GM18502 (cell line): ENCODE data around the gene NCMAP.
"Not testable (repeated sequence)": the region's sequence is repeated elsewhere in the genome, so short reads cannot be mapped to it uniquely, and the experiment has no call there.

Source experiments
- ATAC-seq: cut with Tn5 transposase; IDR thresholded peaks from one replicate; pipeline ENCODE4 v1.9.1; 2021; ENCODE audit warnings: mild to moderate bottlenecking; ENCODE audit not compliant: unreplicated experiment, poor library complexity

NCMAP gene

DNA sequence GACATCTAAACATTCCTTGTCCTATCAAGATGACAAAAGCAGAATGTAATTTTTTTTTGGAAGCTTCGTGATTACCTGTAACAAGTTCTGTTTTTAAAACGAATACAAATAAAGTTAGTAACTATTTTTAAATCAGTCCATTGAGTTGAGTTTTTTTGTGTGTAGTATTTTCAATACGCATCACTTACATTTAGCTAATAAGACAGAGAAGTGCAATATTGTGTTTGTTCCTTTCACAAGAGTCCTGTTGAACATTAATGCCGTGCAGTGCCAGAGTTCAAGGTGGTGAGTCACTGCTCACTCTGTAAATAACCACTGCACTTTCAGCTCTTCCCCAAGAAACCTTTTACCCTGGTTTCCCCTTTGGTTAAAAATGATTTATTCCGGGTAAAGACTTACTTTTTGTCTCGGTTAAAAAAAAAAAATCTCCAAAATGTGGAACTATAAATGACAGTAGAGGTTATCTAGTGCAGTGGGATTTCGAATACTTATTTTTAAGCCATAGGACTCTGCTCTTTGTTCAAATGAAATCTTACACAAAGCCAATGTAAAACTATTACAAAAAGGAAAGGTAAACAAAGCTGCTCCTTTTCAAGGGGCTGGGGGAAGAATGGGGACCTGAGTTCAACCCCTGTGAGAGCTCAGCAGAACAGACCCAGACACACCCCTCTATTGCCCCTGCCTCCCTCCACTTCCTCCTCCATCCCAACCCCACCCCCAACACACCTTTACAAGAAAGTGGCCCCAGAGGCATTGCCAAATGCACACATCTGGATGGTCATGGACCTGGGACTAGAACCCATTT is 14.8 kb upstream of the NCMAP start:
- ATAC-seq: no peak

DNA sequence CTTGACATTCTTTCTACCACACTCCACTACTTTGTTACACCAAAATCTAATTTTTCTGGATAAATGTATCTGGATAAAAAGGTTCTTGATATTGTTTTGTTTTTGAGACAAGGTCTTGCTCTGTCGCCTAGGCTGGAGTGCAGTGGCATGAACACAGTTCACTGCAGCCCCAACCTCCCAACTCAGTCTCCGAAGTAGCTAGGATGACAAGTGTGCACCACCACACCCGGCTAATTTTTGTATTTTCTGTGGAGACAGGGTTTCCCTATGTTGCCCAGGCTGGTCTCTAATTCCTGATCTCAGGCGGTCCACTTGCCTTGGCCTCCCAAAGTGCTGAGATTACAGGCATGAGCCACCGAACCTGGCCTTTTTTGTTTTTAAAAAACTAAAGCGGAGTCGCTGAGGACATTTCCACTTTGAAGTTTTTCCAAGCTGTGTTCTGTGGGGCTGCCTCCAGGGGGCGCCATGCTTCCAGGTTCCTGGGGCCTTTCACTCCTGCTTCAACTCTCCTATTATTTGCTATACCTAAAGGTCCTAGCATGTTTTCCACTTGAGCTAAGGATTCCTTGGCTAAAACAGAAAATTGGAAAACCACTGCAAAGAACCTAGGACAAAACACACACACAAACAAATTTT is 14.1 kb upstream of the NCMAP start:
- ATAC-seq: no peak

DNA sequence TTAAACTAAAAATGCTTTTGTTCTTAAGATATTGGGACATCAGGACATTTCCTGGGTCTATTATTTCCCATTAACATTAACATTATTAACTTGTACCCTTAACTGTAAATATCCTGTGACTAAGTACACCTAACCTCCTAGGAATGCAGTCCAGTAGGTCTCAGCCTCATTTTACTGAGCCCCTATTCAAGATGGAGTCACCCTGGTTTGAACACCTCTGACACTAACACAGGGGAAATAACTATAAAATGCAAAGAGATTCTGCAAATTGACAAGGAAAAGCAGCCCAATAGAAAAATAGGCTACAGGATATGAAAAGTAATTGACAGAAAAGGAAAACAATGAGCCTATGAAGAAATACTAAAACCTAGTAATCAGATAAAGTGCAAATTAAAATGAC is 11.6 kb upstream of the NCMAP start:
- no peak for ATAC-seq

DNA sequence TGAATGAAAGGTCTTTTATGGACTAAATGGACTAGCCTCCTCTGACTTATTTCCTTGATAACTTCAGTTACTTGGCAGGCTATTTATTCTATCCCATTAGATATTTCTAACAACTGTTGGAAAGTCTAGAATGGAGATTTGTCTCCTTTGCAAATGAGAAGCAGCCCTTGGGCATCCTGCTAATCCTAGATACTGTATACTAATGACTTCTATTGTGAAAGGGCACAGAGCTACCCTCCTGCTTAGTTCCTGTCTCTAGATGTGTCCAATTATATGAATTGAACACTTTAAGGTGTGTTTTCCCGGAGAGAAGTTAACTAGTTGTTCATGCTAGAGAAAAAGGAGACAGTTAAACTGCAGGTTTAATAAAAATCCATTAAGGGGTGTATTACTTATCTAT is 10.2 kb upstream of the NCMAP start:
- no peak for ATAC-seq

DNA sequence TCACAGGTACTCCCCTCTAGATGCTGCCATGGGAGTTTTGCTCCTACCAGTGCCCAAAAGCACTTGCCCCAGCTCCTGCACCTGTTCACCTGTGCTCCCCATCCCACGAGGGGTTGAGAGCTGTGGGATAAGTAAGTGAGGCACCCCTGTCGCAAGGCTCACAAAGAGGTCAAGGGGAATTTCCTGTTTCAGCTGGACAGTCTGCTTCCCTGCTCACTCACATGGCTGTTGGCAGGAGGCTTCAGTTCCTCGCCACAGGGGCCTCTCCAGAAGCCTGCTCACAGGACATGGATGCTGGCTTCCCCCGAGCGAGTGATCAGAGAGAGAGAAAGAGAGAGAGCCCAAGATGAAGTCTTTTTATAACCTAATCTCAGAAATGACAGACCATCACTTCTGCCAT is 8.7 kb upstream of the NCMAP start:
- ATAC-seq: no peak

DNA sequence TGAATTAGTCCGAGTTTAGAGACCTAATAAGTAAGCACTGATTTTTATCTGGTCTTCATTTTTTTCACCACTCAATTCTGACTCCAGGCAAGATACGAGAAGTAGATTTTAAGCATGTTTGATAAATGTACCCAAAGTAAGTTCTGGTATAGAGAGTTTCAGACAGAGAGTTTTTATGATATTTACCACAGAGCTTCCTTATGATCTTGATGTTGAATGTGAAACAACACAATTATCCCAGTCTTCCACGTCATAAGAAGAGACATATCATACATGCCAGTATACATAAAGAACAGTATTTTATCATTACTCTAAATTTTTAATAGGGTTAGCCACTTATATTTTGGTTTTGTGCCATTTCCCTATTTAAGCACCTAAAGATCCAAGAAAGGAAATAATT is 7.8 kb upstream of the NCMAP start:
- no peak for ATAC-seq

DNA sequence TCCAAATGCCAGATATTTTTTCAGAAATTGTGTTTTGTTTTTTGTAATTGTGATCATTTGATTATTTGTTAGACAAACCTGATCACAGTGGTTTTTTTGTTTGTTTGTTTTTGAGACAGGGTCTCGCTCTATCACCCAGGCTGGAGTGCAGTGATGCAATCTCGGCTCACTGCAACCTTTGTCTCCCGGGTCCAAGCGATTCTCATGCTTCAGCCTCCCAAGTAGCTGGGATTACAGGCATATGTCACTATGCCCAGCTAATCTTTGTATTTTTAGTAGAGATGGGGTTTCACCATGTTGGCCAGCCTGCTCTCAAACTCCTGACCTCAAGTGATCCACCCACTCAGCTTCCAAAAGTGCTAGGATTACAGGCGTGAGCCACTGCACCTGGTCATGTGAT is 6.7 kb upstream of the NCMAP start:
- not testable (repeated sequence) for ATAC-seq

DNA sequence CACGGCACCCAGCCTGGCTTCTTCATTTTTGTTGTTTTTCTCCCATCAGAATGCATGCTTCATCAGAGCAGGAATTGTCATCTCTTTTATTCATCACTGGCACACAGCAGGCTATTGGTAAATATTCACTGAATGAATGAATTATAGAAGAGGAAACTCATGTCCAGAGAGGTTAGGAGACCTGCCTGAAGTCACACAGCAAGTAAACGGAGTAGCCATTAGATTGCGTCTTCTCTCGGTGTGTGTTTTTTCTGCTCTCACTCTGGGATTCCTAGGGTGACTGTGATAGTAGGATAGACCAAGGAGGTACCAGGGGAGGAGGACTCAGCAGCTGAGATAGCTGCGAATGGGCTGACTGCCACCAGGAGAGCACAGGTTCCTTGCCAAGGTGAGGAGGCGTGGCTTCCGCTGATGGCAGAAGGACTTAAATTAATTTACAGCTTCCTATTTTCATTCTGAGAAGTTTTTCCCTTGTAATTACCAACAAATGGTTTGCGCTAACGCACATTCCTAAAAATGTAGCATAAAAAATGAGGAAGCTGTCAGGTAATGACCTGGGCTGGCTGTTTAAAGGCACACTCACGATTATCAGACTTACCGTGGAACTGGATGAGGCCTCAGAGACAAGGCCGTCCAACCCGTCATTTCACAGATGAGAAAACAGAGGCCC is 4.5 kb upstream of the NCMAP start:
- no peak for ATAC-seq

DNA sequence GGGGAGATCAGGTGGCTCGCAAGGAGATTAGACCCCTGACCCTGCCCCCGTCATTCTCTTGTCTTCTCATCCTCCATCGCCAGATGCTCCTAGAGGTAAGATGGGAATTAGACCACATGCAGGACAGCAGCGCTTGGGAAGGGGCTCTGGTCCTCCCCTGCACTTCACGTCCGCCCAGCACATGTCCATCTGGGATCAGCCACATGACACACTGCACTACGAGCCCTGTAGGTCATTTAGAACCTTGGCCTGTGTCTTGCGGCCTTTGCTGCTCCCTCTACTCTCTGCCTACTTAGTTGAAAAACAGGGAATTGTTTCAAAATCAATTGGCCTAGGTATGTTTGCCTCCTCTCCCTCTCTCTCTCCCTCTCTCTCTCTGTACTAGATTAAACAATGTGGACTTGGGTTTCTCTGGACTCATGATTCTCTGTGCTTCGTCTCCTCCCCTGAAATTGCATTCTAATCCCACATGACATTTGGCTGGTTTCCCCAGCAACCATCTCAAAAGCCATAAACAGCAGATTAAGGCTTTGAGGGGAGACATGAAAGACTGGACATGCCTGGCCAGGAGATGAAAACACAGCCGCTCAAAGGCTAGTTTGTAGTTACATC is 3.8 kb upstream of the NCMAP start:
- no peak for ATAC-seq

DNA sequence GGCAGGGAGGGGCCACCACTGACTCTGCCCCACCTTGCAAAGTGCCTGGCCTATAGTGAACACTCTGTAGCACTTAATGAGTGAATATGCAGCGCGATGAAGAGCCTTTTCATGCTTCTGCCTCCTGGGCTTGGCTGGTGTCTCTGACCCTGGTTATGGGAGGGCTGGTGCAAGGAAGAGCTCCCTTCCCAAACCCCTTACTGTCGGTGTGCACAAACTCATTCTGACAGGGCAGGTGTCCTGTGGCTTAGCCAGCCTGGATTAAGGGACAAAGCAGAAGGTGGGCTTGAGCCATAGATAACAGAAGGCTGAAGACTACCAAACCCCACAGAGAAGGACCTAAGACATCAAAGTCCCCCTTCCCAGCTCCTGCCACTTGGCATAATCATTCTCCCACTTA is 2.0 kb upstream of the NCMAP start:
- no peak for ATAC-seq

DNA sequence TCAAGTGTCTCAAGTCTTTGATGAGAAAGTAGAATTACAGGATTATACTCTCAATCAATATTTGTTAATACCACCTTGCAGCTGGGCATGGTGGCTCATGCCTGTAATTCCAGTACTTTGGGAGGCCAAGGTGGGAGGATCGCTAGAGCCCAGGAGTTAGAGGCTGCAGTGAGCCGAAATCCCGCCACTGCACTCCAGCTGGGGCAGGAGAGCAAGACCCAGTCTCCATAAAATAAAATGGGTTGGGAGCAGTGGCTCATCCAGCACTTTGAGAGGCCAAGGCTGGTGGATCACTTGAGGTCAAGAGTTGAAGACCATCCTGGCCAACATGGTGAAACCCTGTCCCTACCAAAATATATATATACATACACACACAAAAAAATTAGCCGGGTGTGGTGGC is 1.2 kb upstream of the NCMAP start:
- no peak for ATAC-seq

DNA sequence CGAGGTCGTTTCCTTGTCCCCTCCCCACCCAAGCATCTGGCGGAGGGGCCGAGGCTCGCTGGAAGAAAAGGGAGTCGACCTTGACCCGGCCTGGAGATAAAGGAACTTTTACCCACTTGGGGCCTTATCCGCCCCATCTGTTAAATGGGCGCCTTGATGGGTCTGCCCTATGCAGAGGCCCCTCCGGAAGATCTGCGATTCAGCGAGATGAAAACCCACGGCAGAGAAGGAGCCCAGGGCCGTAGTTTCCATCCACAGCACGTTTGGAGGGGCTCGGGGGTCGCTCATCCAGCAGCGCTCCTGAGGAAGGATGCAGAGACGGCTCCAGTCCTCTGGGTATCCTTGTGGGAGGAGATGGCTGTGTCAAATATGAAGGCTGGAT is 518 bp downstream of the NCMAP start:
- no peak for ATAC-seq

DNA sequence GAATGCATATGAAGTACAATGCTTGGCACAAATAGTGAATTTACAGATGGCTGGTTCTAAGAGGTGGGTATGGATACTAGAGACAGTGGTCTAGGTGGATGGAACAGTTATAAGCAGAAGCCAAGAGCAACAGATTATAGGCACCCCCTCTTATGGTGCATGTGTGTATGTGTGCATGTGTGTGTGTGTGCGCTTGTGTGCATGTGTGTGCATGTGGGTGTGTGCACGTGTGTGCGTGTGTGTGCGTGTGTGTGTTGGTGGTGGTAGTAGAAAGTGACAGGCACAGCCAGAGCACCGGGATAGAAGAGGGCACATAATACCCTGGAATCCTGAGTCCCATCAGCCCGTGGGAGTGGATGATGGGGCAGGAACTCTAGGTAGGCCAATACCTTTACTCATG is 1.3 kb downstream of the NCMAP start:
- ATAC-seq: no peak

DNA sequence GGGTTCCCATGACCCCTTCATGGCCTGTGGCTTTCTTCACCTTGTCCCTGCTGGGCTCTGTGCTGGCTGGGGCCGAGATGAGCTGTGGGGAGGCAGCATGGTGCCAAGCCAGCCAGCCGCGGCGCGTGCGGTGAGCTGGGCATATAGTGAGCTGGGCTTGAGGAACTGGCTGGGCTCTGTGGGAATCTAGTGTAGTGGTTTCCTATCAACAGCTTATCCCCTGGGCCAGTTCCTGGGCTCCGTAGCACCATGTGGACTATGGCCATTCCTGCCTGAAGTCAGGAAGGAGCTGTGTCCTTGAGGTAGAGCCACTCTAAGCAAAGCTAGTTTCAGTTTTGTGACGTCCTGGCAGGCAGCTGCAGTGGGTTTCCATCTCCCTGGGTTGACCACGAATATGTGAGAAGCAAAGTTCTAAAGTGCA is 1.8 kb downstream of the NCMAP start:
- ATAC-seq: no peak

DNA sequence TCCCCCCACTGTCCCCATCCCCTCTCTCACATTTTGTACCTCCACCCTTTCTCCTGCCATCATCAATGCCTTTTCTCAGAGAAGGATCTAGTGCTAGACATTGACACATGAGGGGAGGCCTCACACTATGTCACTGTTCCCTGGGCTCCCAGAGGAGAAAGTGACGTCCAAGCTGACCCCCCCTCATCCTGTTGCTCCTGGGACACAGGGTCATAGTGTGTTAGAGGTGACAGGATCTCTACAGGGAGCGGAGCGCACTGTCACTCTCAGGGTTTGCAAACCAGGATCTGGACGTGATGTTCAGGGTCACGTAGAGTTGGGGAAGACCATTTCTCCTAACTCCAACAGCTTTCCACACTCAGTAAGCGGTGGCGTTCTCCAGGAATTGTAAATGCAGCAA is 2.6 kb downstream of the NCMAP start:
- ATAC-seq: no peak

DNA sequence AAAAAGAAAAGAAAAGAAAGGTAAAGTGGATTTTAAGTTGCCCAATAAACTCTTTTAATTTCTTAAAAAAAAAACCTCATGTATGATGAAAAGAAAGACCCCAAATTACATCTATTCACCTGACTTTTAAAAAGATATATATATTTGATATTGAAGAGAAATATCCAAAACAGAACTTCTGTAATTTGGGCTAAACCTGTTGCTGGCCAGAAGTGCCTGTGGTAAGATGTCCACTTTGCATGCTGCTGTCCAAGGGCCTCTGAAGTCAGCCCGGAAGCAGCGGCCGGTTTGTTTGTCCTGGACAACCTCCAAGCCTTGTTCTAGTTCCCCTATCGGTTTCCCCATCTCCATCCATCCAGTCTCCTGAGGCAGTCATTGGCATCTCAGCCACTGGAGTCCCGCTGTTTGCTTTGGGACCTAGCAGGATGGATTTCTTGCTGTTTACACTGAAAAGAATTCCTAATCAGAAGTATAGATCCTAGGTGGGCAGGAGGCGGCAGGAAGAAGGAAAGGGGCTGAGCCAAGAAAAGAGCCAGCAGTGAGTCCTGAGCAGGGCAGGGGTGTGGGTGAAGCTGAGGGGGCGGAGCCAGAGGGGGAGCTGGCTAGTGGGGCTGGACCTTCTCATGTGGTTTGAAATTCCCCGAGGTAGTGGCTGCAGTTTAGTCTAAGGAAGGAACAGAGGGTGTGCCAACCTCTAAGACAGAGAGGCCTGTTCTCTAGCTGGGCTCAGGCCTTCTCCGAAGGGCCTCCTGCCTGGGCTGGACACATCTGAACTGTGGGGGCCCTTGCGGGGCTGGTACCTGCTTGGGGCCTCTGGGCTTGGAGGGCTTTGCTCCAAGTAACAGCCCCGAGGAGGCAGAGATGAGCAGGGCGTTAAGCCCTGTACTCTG is 3.3 kb downstream of the NCMAP start:
- no peak for ATAC-seq

DNA sequence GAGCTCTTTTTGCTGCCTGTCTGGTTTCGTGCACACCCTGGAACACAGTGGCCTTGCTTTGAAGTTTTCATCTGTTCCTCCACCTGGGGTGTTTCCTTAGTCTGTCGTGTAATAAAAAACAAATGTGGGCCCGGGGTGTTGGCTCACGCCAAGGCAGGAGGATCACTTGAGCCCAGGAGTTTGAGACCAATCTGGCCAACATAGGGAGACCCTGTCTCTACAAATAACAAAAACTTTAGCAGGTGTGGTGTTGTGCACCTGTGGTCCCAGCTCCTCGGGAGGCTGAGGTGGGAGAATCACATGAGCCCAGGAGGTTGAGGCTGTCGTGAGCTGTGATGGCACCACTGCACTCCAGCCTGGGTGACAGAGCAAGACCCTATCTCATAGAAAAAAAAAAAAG is 4.5 kb downstream of the NCMAP start:
- ATAC-seq: no peak

DNA sequence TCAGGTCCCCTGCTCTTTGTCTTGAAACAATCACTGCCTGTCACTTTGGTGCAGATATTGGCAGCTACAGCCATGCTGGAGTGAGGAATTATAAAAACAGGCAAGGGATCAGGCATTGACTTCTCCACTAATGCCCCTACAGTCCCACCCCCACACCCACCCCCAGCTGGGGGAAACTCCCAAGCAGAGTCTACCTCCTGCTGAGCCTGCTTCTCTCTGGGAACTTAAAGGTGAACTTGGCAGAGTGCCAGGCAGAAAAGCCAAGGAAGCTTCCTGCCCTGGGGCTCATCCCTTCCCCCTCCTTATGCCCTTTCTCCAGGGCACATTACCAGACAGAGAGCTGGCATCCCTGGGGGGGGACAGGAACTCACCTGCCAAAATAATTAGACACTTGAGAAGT is 6.7 kb downstream of the NCMAP start:
- no peak for ATAC-seq

DNA sequence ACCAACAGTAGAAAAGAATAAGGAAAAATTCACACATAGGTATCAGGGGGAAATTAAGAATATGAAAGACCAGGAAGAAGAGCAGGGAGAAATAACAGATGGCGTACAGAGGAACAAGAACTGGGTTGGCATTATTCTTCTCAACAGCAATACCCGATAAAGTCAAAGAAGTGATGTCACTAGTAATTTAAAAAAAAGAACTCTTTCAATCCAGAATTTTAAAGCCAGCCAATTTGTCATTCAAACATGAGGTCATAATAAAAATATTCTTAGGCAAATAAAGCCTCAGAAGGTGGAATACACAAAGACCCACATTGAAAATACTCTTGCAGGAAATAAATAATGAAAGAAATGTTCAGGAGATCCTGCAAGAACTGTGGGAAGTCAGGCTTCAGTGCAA is 8.8 kb downstream of the NCMAP start:
- no peak for ATAC-seq

DNA sequence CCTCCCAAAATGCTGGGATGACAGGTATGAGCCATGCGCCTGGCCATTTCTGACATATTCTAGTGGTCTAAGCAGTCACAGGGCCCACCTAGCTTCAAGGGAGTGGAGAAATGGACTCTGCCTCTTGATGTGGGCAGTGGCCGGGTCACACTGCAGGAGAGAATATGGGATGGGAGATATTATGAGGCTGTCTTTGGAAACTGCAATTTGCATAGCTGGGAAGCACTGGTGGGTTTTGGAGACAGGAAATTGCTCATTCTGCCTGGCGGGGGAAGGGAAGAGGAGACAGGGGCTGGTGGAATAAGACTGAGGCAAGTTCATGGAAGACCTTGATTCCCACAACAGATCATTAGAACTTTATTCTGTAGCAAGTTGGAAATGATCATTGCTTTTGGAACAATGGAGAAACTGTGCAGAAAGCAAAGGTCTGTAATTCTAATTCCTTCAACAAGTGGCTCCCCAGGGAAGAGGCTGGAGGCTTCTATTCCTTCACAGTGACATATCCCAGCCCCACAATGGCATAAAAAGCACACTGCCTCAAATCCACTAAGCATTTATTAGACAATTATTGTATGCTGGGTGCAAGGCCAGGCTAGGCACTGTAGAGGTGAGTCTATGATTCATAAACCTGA is 10.5 kb downstream of the NCMAP start:
- no peak for ATAC-seq
